Liver (tissue), 9 donors: ENCODE results near the gene MIA3. TPM values are rescaled to one million over a fixed set of nuclear protein-coding genes. Genes with fewer than 3 reads are reported as not detected.

Experiments used
- DNase-seq: peaks from one replicate; pipeline ENCODE4 v3.0.0-alpha.2; 2017; ENCODE audit warnings: low spot score
- H3K27ac ChIP-seq, 2 donors: one replicate each; pipeline ENCODE4 v1.7.0; 2013; ENCODE audit warnings: inconsistent platforms in 2 of 2, low read length in 2 of 2, control low read depth in 1 of 2, low read depth in 1 of 2, mild to moderate bottlenecking in 1 of 2
- H3K27me3 ChIP-seq, 4 donors: one replicate each; pipeline versions ENCODE4 v1.6.1 to v1.7.0; 2013; ENCODE audit warnings: low read length in 3 of 4, inconsistent platforms in 1 of 4, mild to moderate bottlenecking in 1 of 4, moderate library complexity in 1 of 4; ENCODE audit not compliant: control insufficient read depth in 4 of 4, insufficient read depth in 4 of 4
- H3K36me3 ChIP-seq, 4 donors: one replicate each; pipeline versions ENCODE4 v1.6.1 to v1.7.0; 2013; ENCODE audit warnings: low read length in 3 of 4, mild to moderate bottlenecking in 3 of 4, low read depth in 1 of 4, moderate library complexity in 1 of 4; ENCODE audit not compliant: control insufficient read depth in 4 of 4, insufficient read depth in 3 of 4
- H3K4me1 ChIP-seq, 4 donors: one replicate each; pipeline versions ENCODE4 v1.6.1 to v1.7.0; 2013; ENCODE audit warnings: low read length in 3 of 4, mild to moderate bottlenecking in 3 of 4, moderate library complexity in 1 of 4; ENCODE audit not compliant: control insufficient read depth in 4 of 4, insufficient read depth in 4 of 4
- H3K4me3 ChIP-seq, 3 donors: one replicate each; pipeline versions ENCODE4 v1.6.1 to v1.7.0; 2013; ENCODE audit warnings: low read length in 3 of 3, control low read depth in 1 of 3, low read depth in 1 of 3, mild to moderate bottlenecking in 1 of 3
- H3K9ac ChIP-seq, 2 donors: one replicate each; pipeline ENCODE4 v1.7.0; 2013; ENCODE audit warnings: low read length in 2 of 2, mild to moderate bottlenecking in 2 of 2, moderate library complexity in 2 of 2, control low read depth in 1 of 2, low read depth in 1 of 2
- H3K9me3 ChIP-seq, 4 donors: one replicate each; pipeline versions ENCODE4 v1.6.1 to v1.7.0; 2013; ENCODE audit warnings: low read length in 3 of 4; ENCODE audit not compliant: control insufficient read depth in 4 of 4
- CTCF ChIP-seq: fragments of 150-350 bp; IDR thresholded peaks from 2 replicates; pipeline ENCODE4 v1.5.1; 2017; ENCODE audit warnings: improper control_type of control experiment, low read depth, low read length; ENCODE audit not compliant: missing input control
- EGR1 ChIP-seq, 2 donors: IDR thresholded peaks; 2 replicates each; pipeline ENCODE4 v1.6.1; 2016 to 2018; ENCODE audit warnings: antibody characterized with exemption in 2 of 2, low read depth in 2 of 2
- FOXA1 ChIP-seq: IDR thresholded peaks from 2 replicates; pipeline ENCODE4 v1.6.1; 2016; ENCODE audit warnings: antibody characterized with exemption
- FOXA2 ChIP-seq: IDR thresholded peaks from 2 replicates; pipeline ENCODE4 v1.6.1; 2016; ENCODE audit warnings: antibody characterized with exemption
- GABPA ChIP-seq, 2 donors: IDR thresholded peaks in 1 of 2; conservative IDR thresholded peaks in 1 of 2; 2 replicates each; pipeline ENCODE4 v1.6.1; 2016; ENCODE audit warnings: antibody characterized with exemption in 2 of 2, mild to moderate bottlenecking in 1 of 2, moderate library complexity in 1 of 2
- HNF4A ChIP-seq, 2 donors: conservative IDR thresholded peaks; 2 replicates each; pipeline ENCODE4 v1.6.1; 2016; ENCODE audit warnings: antibody characterized with exemption in 2 of 2, mild to moderate bottlenecking in 2 of 2
- HNF4G ChIP-seq: IDR thresholded peaks from 2 replicates; pipeline ENCODE4 v1.6.1; 2016; ENCODE audit warnings: antibody characterized with exemption
- JUND ChIP-seq, 2 donors: IDR thresholded peaks; 2 replicates each; pipeline ENCODE4 v1.6.1; 2016; ENCODE audit warnings: antibody characterized with exemption in 2 of 2
- MAX ChIP-seq: IDR thresholded peaks from 2 replicates; pipeline ENCODE4 v1.6.1; 2016; ENCODE audit warnings: antibody characterized with exemption
- NR2F2 ChIP-seq: IDR thresholded peaks from 2 replicates; pipeline ENCODE4 v1.6.1; 2016; ENCODE audit warnings: antibody characterized with exemption
- REST ChIP-seq: IDR thresholded peaks from 2 replicates; pipeline ENCODE4 v1.6.1; 2016; ENCODE audit warnings: antibody characterized with exemption, mild to moderate bottlenecking
- RXRA ChIP-seq, 2 donors: IDR thresholded peaks; 2 replicates each; pipeline ENCODE4 v1.6.1; 2017 to 2018; ENCODE audit warnings: antibody characterized with exemption in 2 of 2, mild to moderate bottlenecking in 1 of 2
- SP1 ChIP-seq: IDR thresholded peaks from 2 replicates; pipeline ENCODE4 v1.6.1; 2018; ENCODE audit warnings: antibody characterized with exemption, mild to moderate bottlenecking
- TAF1 ChIP-seq: conservative IDR thresholded peaks from 2 replicates; pipeline ENCODE4 v1.6.1; 2016; ENCODE audit warnings: antibody characterized with exemption, mild to moderate bottlenecking
- YY1 ChIP-seq: IDR thresholded peaks from 2 replicates; pipeline ENCODE4 v1.6.1; 2016; ENCODE audit warnings: antibody characterized with exemption, mild to moderate bottlenecking
- ZBTB33 ChIP-seq: IDR thresholded peaks from 2 replicates; pipeline ENCODE4 v1.6.1; 2016; ENCODE audit warnings: antibody characterized with exemption
- WGBS: extraction: QIAGEN DNeasy Blood & Tissue Kit; methylation state at CpG from one replicate; pipeline ENCODE4 v1.1.7; 2013; 5-methylcytosine and 5-hydroxymethylcytosine counted together
- polyA plus RNA-seq, 2 donors: library from polyadenylated mRNA; stranded (reverse) in 1 of 2; unstranded in 1 of 2; fragments of 200-250 nt in 1 of 2; fragments of >200 nt in 1 of 2; fragmentation: Nextera tagmentation in 1 of 2; extraction: Ambion mirVana in 1 of 2; gene quantifications; one replicate each; pipeline versions ENCODE4 v1.2.1 to v1.2.3, GENCODE V29; 2013 to 2015
- total RNA-seq, 2 donors: library from RNA; depleted of rRNA; stranded (reverse); fragments of >200 nt; gene quantifications; one replicate each; pipeline ENCODE4 v1.2.3, GENCODE V29; 2014
- donor health status: healthy.
- donor health status: healthy.
- donor health status: healthy.
- donor health status: healthy.
- donor health status: healthy.

The MIA3 gene
- total and polyA plus RNA-seq, 4 donors, result 20.8 to 69.4 (median 32.1) TPM

GRCh38 chr1:222620566-222620965 lies 2.7 kb downstream of the MIA3 start:
- 90% methylated on average over 2 of the region's 2 CpGs for WGBS
- H3K27ac ChIP-seq, result no peak overlapping the region
- H3K27me3 ChIP-seq, result no peaks in the 10 kb centered on the region
- H3K36me3 ChIP-seq, result peaks cover 0 to 24% (median 12%) of the 10 kb centered on the region in 4 donors
- no peak overlapping the region for H3K4me3 ChIP-seq
- no peak overlapping the region for H3K9ac ChIP-seq
- no peak for DNase-seq
- no peaks in the 10 kb centered on the region for H3K9me3 ChIP-seq
- TF ChIP-seq HNF4A (conservative IDR thresholded peaks at IDR 0.05) (no peak), ZBTB33 (no peak), JUND (IDR thresholded peaks at IDR 0.05) (no peak), SP1 (no peak)
- H3K4me1 ChIP-seq, result peaks cover 0 to 33% (median 17%) of the 10 kb centered on the region in 4 donors

- no peak for TF ChIP-seq HNF4A (conservative IDR thresholded peaks at IDR 0.05)
- TF ChIP-seq NR2F2, result no peak
- TF ChIP-seq JUND (IDR thresholded peaks at IDR 0.05), result no peak
- TF ChIP-seq RXRA (IDR thresholded peaks at IDR 0.05), result no peak
- no peak for TF ChIP-seq YY1
- no peak for TF ChIP-seq REST
- no peak for TF ChIP-seq CTCF
- TF ChIP-seq TAF1, result no peak
- no peak for TF ChIP-seq FOXA2
- TF ChIP-seq SP1, result no peak
- Histone ChIP-seq H3K9ac (no peak overlapping the region), H3K27ac (no peak overlapping the region), H3K9me3 (no peaks in the 10 kb centered on the region), H3K36me3 (peaks cover 2 to 30% (median 13%) of the 10 kb centered on the region in 4 donors), H3K4me1 (peaks cover 0 to 29% (median 9%) of the 10 kb centered on the region in 4 donors), H3K4me3 (no peak overlapping the region), H3K27me3 (no peaks in the 10 kb centered on the region)
- no peak for DNase-seq
- 88% methylated on average over 5 of the region's 5 CpGs for WGBS
These were observed 4.9 kb downstream of the MIA3 start for GRCh38 chr1:222622765-222623164.

GRCh38 chr1:222623458-222623857 lies 5.6 kb downstream of the MIA3 start:
- H3K9me3 ChIP-seq, result no peaks in the 10 kb centered on the region
- no peak overlapping the region for H3K4me3 ChIP-seq
- H3K4me1 ChIP-seq, result peaks cover 0 to 30% (median 9%) of the 10 kb centered on the region in 4 donors
- H3K27me3 ChIP-seq, result no peaks in the 10 kb centered on the region
- H3K27ac ChIP-seq, result no peak overlapping the region
- H3K36me3 ChIP-seq, result peaks cover 2 to 36% (median 18%) of the 10 kb centered on the region in 4 donors
- no peak for DNase-seq
- no peak overlapping the region for H3K9ac ChIP-seq
- no peak for TF ChIP-seq JUND (IDR thresholded peaks at IDR 0.05)
- no peak for TF ChIP-seq CTCF
- TF ChIP-seq HNF4A (conservative IDR thresholded peaks at IDR 0.05), result no peak
- TF ChIP-seq HNF4G, result no peak
- no peak for TF ChIP-seq MAX
- TF ChIP-seq EGR1 (IDR thresholded peaks at IDR 0.05; ENCODE audit: low read depth in 2 of 2), result no peak
- no peak for TF ChIP-seq FOXA1
- TF ChIP-seq NR2F2, result no peak
- TF ChIP-seq GABPA (IDR thresholded peaks at IDR 0.05 in 1 of 2, conservative IDR thresholded peaks at IDR 0.05 in 1 of 2), result no peak
- TF ChIP-seq TAF1, result no peak
- no peak for TF ChIP-seq ZBTB33
